Retina (tissue), 1 donor: Measurements from ENCODE around the gene GAN.

Source experiments
- DNase-seq: peaks from one replicate; pipeline ENCODE4 v3.0.0-alpha.2; 2016

Gene GAN

GRCh38 chr16:81314603-81315270, at the start of gene GAN:
TSS of gene GAN (plus strand) at chr16:81314962. CDS start at chr16:81315114, 152 bp downstream.
- DNase-seq, result peak; percentile 98

DNA sequence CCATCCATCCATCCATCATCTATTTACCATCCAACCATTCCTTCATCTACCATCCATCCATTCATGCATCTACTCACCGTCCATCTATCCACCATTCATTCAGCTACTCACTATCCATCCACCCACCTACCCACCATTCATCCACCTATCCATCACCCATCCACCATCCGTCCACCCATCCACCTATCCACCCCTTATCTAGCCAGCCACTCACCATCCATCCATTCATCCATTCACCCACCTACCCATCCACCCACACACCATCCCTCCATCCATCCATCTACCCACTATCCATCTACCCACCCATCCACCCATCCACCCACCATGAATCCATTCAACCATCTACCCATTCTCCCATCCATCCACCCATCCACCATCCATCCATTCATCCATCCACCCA, 49.7 kb upstream of the GAN start:
- DNase-seq, result no peak

GRCh38 chr16:81265658-81266451, 48.9 kb upstream of the GAN start:
- no peak for DNase-seq

- no peak for DNase-seq
These were observed 48.1 kb upstream of the GAN start for GRCh38 chr16:81266680-81267095.

GRCh38 chr16:81268509-81268908, 46.3 kb upstream of the GAN start:
- DNase-seq, result no peak

GRCh38 chr16:81273223-81273950, 41.4 kb upstream of the GAN start:
- no peak for DNase-seq

DNA sequence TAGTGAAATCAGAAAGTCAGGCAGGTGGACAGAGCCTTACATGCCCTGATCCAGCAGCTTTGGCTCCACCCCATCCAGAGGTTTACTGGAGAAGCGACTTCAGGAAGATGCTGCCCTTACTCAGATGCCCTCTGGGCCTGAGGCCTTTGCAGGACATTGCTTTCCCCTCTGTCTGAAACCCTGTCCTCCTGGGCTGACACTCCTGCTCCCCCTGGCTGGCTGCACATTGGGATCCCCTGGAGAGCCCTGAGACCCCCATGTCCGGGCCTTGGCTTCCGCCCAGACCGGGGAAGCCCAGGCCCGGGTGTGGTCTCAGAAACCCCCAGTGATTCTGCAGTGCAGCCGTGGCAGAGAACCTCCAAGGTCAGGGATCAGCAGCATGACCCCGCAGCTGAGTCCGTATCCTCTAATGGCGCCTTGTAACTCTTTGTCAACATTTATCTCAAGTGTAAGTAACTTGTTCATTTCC, 39.7 kb upstream of the GAN start:
- no peak for DNase-seq

- DNase-seq, result no peak
These were observed 39.0 kb upstream of the GAN start for GRCh38 chr16:81275795-81276194.

- DNase-seq, result no peak
These were observed 38.4 kb upstream of the GAN start for GRCh38 chr16:81276323-81276722.

DNA sequence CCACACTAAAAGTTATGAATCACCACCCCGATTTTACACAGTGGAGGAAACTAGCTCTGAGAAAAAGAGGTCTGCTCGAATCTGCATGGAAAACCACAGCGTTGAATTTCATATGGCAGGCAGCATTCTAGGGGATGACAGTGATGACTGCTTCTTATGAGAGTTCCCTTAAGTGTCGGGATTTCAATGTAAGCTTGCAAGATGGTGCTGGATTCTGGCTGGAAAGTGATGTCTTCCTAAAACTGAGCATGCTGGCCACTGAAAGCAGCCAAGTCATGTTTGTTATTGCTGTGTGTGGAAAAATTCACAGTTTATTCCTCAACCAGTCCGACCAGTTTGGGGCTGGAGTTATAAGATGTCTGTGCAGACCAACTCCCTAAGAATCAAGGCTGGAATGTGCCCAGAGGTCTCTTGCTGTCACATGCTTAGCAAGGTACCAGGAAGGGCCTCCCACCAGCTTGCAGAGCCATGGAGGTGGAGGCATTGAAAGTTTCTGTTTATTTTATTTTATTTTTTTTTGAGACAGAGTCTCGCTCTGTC, 37.2 kb upstream of the GAN start:
- no peak for DNase-seq

GRCh38 chr16:81278526-81278925, 36.2 kb upstream of the GAN start:
- DNase-seq, result no peak

- no peak for DNase-seq
These were observed 35.4 kb upstream of the GAN start for GRCh38 chr16:81279392-81279791.

GRCh38 chr16:81280393-81280792, 34.4 kb upstream of the GAN start:
- no peak for DNase-seq

GRCh38 chr16:81283044-81283443, 31.7 kb upstream of the GAN start:
- no peak for DNase-seq

GRCh38 chr16:81284995-81285600, 29.7 kb upstream of the GAN start:
- DNase-seq, result no peak

DNA sequence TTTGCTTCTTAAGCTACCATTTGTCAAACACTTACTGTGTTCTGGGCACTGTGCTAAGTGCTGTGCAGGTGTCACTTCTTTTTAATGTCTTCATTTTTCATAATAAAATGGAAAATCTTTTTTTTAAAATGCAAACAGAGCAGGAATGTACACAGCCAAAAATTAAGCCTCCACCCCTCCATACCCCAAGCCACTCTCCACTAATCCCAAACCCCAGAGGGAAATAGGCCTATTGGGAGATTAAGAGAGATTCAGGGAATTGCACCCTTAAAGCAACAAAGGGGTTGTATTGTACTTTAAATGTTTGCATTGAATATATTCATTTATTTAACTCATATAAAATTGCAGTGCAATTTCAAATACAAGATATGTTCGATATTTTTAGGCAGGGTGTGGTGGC, 28.6 kb upstream of the GAN start:
- no peak for DNase-seq

DNA sequence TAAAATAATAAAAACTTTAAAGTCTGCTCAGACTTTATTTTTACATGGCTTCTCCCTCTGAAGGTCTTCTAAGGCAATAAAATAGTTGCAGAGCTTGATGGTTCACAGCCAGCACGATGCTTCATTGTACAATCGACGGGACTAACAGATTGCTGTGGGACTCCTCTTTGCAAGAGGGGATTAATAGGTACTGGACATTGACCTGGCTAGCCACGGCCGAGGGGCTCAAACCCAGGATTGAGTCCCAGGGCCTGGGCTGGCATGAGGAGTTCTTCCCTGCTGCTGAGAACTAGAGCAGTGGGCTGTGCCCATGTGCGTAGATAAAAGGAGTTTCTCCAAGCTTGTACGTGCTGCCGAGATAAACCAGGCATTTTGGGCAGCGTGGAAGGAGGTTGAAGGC, 23.6 kb upstream of the GAN start:
- DNase-seq, result no peak

DNA sequence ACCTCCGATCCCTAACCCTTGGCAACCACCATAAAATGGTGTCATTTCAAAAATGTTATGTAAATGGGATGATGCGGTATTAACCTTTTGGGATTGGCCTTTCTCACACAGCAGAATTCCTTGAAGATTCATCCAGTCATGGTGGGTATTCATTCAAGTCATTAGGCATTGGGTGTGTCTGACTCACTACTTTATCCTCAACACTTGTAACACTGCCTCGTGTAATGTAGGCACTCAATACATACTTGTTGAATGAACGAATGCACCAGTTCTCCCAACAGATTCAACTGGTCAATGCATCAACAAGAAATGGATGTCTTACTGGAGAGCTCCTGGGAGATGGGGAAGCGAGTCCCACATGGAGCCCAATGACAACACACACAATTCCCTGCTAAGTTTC, 21.8 kb upstream of the GAN start:
- DNase-seq, result no peak

- DNase-seq, result no peak
These were observed 20.6 kb upstream of the GAN start for GRCh38 chr16:81293909-81294802.

GRCh38 chr16:81296631-81297030, 18.1 kb upstream of the GAN start:
- DNase-seq, result no peak

DNA sequence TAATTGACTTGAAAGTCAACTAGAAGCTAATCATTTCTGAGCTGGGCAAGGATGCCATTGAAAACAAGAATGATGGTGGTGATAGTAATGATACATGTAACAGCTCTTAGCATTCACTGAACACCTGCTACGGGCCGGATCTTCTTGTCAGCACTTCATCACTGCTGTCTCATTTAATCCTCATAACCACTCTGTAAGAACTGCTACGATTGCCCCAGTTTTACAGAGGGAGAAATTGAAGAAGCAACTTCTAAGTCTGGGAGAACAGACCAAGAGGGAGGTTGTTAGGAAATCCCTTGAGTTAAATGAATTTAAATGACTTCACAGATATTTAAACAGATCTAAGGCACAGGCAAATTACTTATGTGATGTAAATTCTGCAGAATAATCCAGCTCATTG, 7.0 kb upstream of the GAN start:
- DNase-seq, result no peak
